H1 (cell line): Measurements from ENCODE around the gene VSX2. TPM values are rescaled to one million over a fixed set of nuclear protein-coding genes. Genes with fewer than 3 reads are reported as not detected.

ENCODE experiments used
- CTCF ChIA-PET: fragments of 300-600 bp; sonication (Branson Sonifier 250); formaldehyde crosslinking; loops from one replicate; lab custom pipeline; 2021; ENCODE audit not compliant: partially characterized antibody; lab: Charles Lee
- POLR2A ChIA-PET: fragments of 300-600 bp; sonication (Branson Sonifier 250); formaldehyde crosslinking; loops from one replicate; lab custom pipeline; 2021; ENCODE audit warnings: inconsistent platforms; ENCODE audit not compliant: partially characterized antibody; lab: Charles Lee
- DNase-seq, 2 experiments: peaks; one replicate each; pipeline versions ENCODE4 v3.0.0 to v3.0.0-alpha.2; 2010 to 2022; ENCODE audit warnings: low spot score in 2 of 2, low read depth in 1 of 2, mixed read lengths in 1 of 2
- FAIRE-seq: peaks from 2 replicates; lab custom pipeline; 2011; peaks lifted over from hg19 to GRCh38; lab: Jason Lieb, UNC
- H2AFZ ChIP-seq: 2 replicates; pipeline ENCODE4 v1.8.1; 2012; ENCODE audit warnings: low read length, inconsistent platforms
- H2AK5ac ChIP-seq: 2 replicates; pipeline ENCODE4 v1.6.1; 2013; ENCODE audit warnings: low read depth, low read length
- H2BK120ac ChIP-seq: replicated peaks from 2 replicates; pipeline ENCODE3; 2013; ENCODE audit warnings: low read depth, low read length, inconsistent platforms
- H2BK12ac ChIP-seq: 2 replicates; pipeline ENCODE4 v1.6.1; 2013; ENCODE audit warnings: low read depth, low read length
- H2BK15ac ChIP-seq: 2 replicates; pipeline ENCODE4 v1.6.1; 2013; ENCODE audit warnings: low read length
- H2BK20ac ChIP-seq: 2 replicates; pipeline ENCODE4 v1.6.1; 2013; ENCODE audit warnings: low read length
- H2BK5ac ChIP-seq: 2 replicates; pipeline ENCODE4 v1.6.1; 2013; ENCODE audit warnings: low read depth, low read length
- H3K14ac ChIP-seq: 2 replicates; pipeline ENCODE4 v1.6.1; 2013; ENCODE audit warnings: inconsistent platforms; ENCODE audit not compliant: insufficient read length
- H3K18ac ChIP-seq: 2 replicates; pipeline ENCODE4 v1.6.1; 2013; ENCODE audit warnings: low read length; ENCODE audit errors: extremely low read depth
- H3K23ac ChIP-seq: 2 replicates; pipeline ENCODE4 v1.6.1; 2013; ENCODE audit warnings: inconsistent platforms; ENCODE audit not compliant: insufficient read length
- H3K23me2 ChIP-seq: 2 replicates; pipeline ENCODE4 v1.6.1; 2013; ENCODE audit warnings: low read depth, low read length
- H3K27ac ChIP-seq: 2 replicates; pipeline ENCODE4 v1.6.1; 2011; ENCODE audit warnings: low read depth, low read length, inconsistent platforms
- H3K27me3 ChIP-seq, 4 experiments: replicated peaks in 1 of 4; 1 replicate in 1 of 4; 2 replicates in 3 of 4; pipeline versions ENCODE4 v1.6.1 to v1.8.1; 2011 to 2013; ENCODE audit warnings: low read length in 3 of 4, mild to moderate bottlenecking in 3 of 4, inconsistent platforms in 2 of 4, mixed read lengths in 2 of 4, moderate library complexity in 1 of 4; ENCODE audit not compliant: control insufficient read depth in 3 of 4, insufficient read depth in 3 of 4; ENCODE audit errors: extremely low read depth in 1 of 4
- H3K36me3 ChIP-seq, 4 experiments: 2 replicates each; pipeline versions ENCODE4 v1.6.1 to v1.8.1; 2011 to 2013; ENCODE audit warnings: mild to moderate bottlenecking in 4 of 4, low read length in 3 of 4, moderate library complexity in 2 of 4, control low read depth in 1 of 4, inconsistent platforms in 1 of 4; ENCODE audit not compliant: insufficient read depth in 4 of 4, control insufficient read depth in 2 of 4
- H3K4ac ChIP-seq: replicated peaks from 2 replicates; pipeline ENCODE3; 2013; ENCODE audit warnings: low read length, low read depth, mixed read lengths, inconsistent platforms; ENCODE audit not compliant: insufficient read length
- H3K4me1 ChIP-seq, 4 experiments: replicated peaks in 1 of 4; 1 replicate in 1 of 4; 2 replicates in 3 of 4; pipeline versions ENCODE4 v1.6.1 to v1.8.1; 2011 to 2013; ENCODE audit warnings: low read length in 3 of 4, inconsistent platforms in 2 of 4, mixed read lengths in 1 of 4; ENCODE audit not compliant: insufficient read depth in 4 of 4, control insufficient read depth in 3 of 4
- H3K4me2 ChIP-seq, 2 experiments: 2 replicates each; pipeline versions ENCODE4 v1.6.1 to v1.8.1; 2011 to 2013; ENCODE audit warnings: low read depth in 2 of 2, low read length in 2 of 2, control low read depth in 1 of 2, inconsistent platforms in 1 of 2, mild to moderate bottlenecking in 1 of 2; ENCODE audit not compliant: insufficient read depth in 1 of 2
- H3K4me3 ChIP-seq, 4 experiments: fragments of 200-600, 300-600 bp in 1 of 4; sonication (generic), shearing (Covaris generic), sonication (Bioruptor Twin) in 1 of 4; 2 replicates each; pipeline versions ENCODE4 v1.5.1 to v1.8.1; 2011 to 2016; ENCODE audit warnings: low read length in 4 of 4, low read depth in 3 of 4, control low read depth in 2 of 4, inconsistent platforms in 2 of 4, mild to moderate bottlenecking in 2 of 4, mixed read lengths in 1 of 4, moderate library complexity in 1 of 4; ENCODE audit not compliant: insufficient read depth in 2 of 4; ENCODE audit errors: extremely low read depth in 1 of 4
- H3K56ac ChIP-seq: replicated peaks from 2 replicates; pipeline ENCODE3; 2013; ENCODE audit warnings: low read depth, mild to moderate bottlenecking, mixed read lengths, low read length, inconsistent platforms; ENCODE audit not compliant: insufficient read length
- H3K79me1 ChIP-seq: 2 replicates; pipeline ENCODE4 v1.6.1; 2013; ENCODE audit warnings: low read depth, low read length, control low read depth
- H3K79me2 ChIP-seq, 2 experiments: 2 replicates each; pipeline versions ENCODE4 v1.6.1 to v1.8.1; 2012 to 2013; ENCODE audit warnings: low read length in 2 of 2, mild to moderate bottlenecking in 2 of 2, inconsistent platforms in 1 of 2; ENCODE audit not compliant: insufficient read depth in 2 of 2, control insufficient read depth in 1 of 2
- H3K9ac ChIP-seq, 4 experiments: replicated peaks in 1 of 4; 1 replicate in 1 of 4; 2 replicates in 3 of 4; pipeline versions ENCODE4 v1.6.1 to v1.8.1; 2011 to 2013; ENCODE audit warnings: low read depth in 3 of 4, low read length in 3 of 4, control low read depth in 2 of 4, mild to moderate bottlenecking in 2 of 4, moderate library complexity in 2 of 4, inconsistent platforms in 1 of 4; ENCODE audit errors: extremely low read depth in 1 of 4
- H3K9me3 ChIP-seq, 2 experiments: 2 replicates each; pipeline versions ENCODE4 v1.6.1 to v1.8.1; 2012 to 2013; ENCODE audit warnings: mild to moderate bottlenecking in 2 of 2, moderate library complexity in 2 of 2, control low read depth in 1 of 2, inconsistent platforms in 1 of 2, low read depth in 1 of 2, low read length in 1 of 2, mixed read lengths in 1 of 2; ENCODE audit not compliant: insufficient read depth in 2 of 2
- H4K20me1 ChIP-seq, 2 experiments: replicated peaks in 1 of 2; 2 replicates each; pipeline versions ENCODE3 to v1.8.1; 2011 to 2013; ENCODE audit warnings: inconsistent platforms in 2 of 2, low read length in 2 of 2, mild to moderate bottlenecking in 1 of 2; ENCODE audit not compliant: insufficient read depth in 2 of 2, control insufficient read depth in 1 of 2
- H4K5ac ChIP-seq: 2 replicates; pipeline ENCODE4 v1.6.1; 2013; ENCODE audit warnings: low read length, low read depth, mixed read lengths, inconsistent platforms; ENCODE audit not compliant: insufficient read length
- H4K8ac ChIP-seq: 2 replicates; pipeline ENCODE4 v1.8.0; 2013; ENCODE audit warnings: mild to moderate bottlenecking, moderate library complexity, low read length, inconsistent platforms; ENCODE audit not compliant: insufficient read depth; ENCODE audit errors: extremely low read depth
- H4K91ac ChIP-seq: replicated peaks from 2 replicates; pipeline ENCODE3; 2013; ENCODE audit warnings: low read length, mixed read lengths, inconsistent platforms; ENCODE audit not compliant: insufficient read length
- E2F6 ChIP-seq: IDR thresholded peaks from 2 replicates; pipeline ENCODE4 v1.6.1; 2012; ENCODE audit warnings: inconsistent platforms
- POLR2AphosphoS5 ChIP-seq: IDR thresholded peaks from 2 replicates; pipeline ENCODE4 v1.6.1; 2011; ENCODE audit warnings: low read depth, low read length
- RAD21 ChIP-seq, 2 experiments: IDR thresholded peaks in 1 of 2; conservative IDR thresholded peaks in 1 of 2; 2 replicates each; pipeline ENCODE4 v1.6.1; 2011; ENCODE audit warnings: low read depth in 2 of 2, low read length in 2 of 2, improper control_type of control experiment in 1 of 2, inconsistent platforms in 1 of 2, mild to moderate bottlenecking in 1 of 2, moderate library complexity in 1 of 2
- TAF7 ChIP-seq: optimal IDR thresholded peaks from 2 replicates; pipeline ENCODE3; 2011; ENCODE audit warnings: low read depth, mild to moderate bottlenecking, inconsistent platforms, low read length, moderate library complexity, borderline replicate concordance
- YY1 ChIP-seq: IDR thresholded peaks from 2 replicates; pipeline ENCODE4 v1.6.1; 2011; ENCODE audit warnings: low read depth, mild to moderate bottlenecking, low read length
- WGBS, 2 experiments: shearing (Covaris generic) in 1 of 2; methylation state at CpG; one replicate each; pipeline versions ENCODE4 v1.1.6 to v1.1.7; 2013 to 2015; ENCODE audit warnings: low lambda C conversion rate in 2 of 2, mixed read lengths in 2 of 2, inconsistent platforms in 1 of 2, low coverage in 1 of 2, missing lambda C conversion rate in 1 of 2; ENCODE audit not compliant: insufficient replicate concordance in 2 of 2, insufficient coverage in 1 of 2, insufficient read length in 1 of 2; ENCODE audit errors: extremely low coverage in 1 of 2, missing lambda C conversion rate in 1 of 2; 5-methylcytosine and 5-hydroxymethylcytosine counted together
- polyA plus RNA-seq, 7 experiments: library from polyadenylated mRNA; depleted of rRNA in 3 of 7; stranded (reverse) in 5 of 7; unstranded in 2 of 7; fragments of >200 nt in 5 of 7; fragments of 200-250 nt in 2 of 7; gene quantifications; 1 replicate in 5 of 7; 2 replicates in 1 of 7; 4 replicates in 1 of 7; pipeline versions ENCODE4 v1.2.1 to v1.2.3, GENCODE V29; 2011 to 2013; ENCODE audit warnings: missing spikeins in 2 of 7, mixed read lengths in 2 of 7
- total RNA-seq: library from RNA; stranded (reverse); fragmentation: NEBNext Ultra II Directional; extraction: Animal tissue kit (Norgen Biotek cat#: 25700); gene quantifications from 2 replicates; pipeline ENCODE4 v1.2.1, GENCODE V29; 2021
- TF ChIP-seq, protein P1 (sequence below): IDR thresholded peaks from 2 replicates; pipeline ENCODE4 v1.6.1; 2011; ENCODE audit warnings: low read depth, mild to moderate bottlenecking, low read length; ENCODE audit not compliant: insufficient read depth

VSX2 gene
- total and polyA plus RNA-seq, 2 of the 8 experiments (the other 6 are each of a cell fraction or from before 2014, with no cell fraction given): 0.08 to 0.22 TPM

GRCh38 chr14:74243051-74243450, 3.8 kb downstream of the VSX2 start:
- WGBS, 2 experiments: 43% methylated on average over 5 of the region's 5 CpGs; no CpG with 5 or more reads in 1 of the 2 experiments
- H2BK15ac ChIP-seq: no peak overlapping the region
- no peak overlapping the region for H3K23ac ChIP-seq
- no peak for TF ChIP-seq YY1
- TF ChIP-seq E2F6: no peak
- TF ChIP-seq, protein P1, sequence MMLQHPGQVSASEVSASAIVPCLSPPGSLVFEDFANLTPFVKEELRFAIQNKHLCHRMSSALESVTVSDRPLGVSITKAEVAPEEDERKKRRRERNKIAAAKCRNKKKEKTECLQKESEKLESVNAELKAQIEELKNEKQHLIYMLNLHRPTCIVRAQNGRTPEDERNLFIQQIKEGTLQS: no peak
- no peak for TF ChIP-seq POLR2AphosphoS5
- no peak for TF ChIP-seq RAD21 (IDR thresholded peaks at IDR 0.05 in 1 of 2, conservative IDR thresholded peaks at IDR 0.05 in 1 of 2; ENCODE audit: low read depth in 2 of 2, low read length in 2 of 2)
- no peak for TF ChIP-seq TAF7
- H3K23me2 ChIP-seq: peaks cover 22% of the 10 kb centered on the region; the same call in 1 of the 2 replicates
- no peak for DNase-seq
- no peak for FAIRE-seq
- no peak overlapping the region for H2BK120ac ChIP-seq
- no peak overlapping the region for H3K27ac ChIP-seq
- H3K14ac ChIP-seq: no peak overlapping the region
- H3K27me3 ChIP-seq: peaks cover 55 to 75% (median 66%) of the 10 kb centered on the region in 4 experiments
- no peak overlapping the region for H3K4ac ChIP-seq
- no peak overlapping the region for H2BK20ac ChIP-seq
- H3K4me2 ChIP-seq: peak overlapping the region in 1 of 2 experiments; percentile 65; a peak in 1 of 4 replicates
- no peak overlapping the region for H2AK5ac ChIP-seq
- H3K18ac ChIP-seq: no peak overlapping the region
- H3K79me1 ChIP-seq: no peaks in the 10 kb centered on the region
- H3K79me2 ChIP-seq: no peaks in the 10 kb centered on the region
- no peak overlapping the region for H2AFZ ChIP-seq
- H2BK5ac ChIP-seq: no peak overlapping the region
- peaks cover 0 to 2% of the 10 kb centered on the region in 2 experiments for H4K20me1 ChIP-seq
- H3K4me1 ChIP-seq: peaks cover 6 to 40% (median 16%) of the 10 kb centered on the region in 4 experiments
- no peaks in the 10 kb centered on the region for H3K9me3 ChIP-seq
- peaks cover 0 to 13% (median 0%) of the 10 kb centered on the region in 4 experiments; a peak in 1 of 8 replicates for H3K36me3 ChIP-seq
- H3K56ac ChIP-seq: no peak overlapping the region
- ChIA-PET POLR2A (no interaction called here), CTCF (interaction anchor here (0.6 to 16.5 kb wide), 5 partner anchors 9 to 103 kb away, joined by 3 to 127 read pairs (median 4); no protein-coding TSS in a partner anchor)
- no peak overlapping the region for H2BK12ac ChIP-seq
- H3K4me3 ChIP-seq: no peak overlapping the region
- no peak overlapping the region for H4K8ac ChIP-seq
- H3K9ac ChIP-seq: no peak overlapping the region
- H4K91ac ChIP-seq: no peak overlapping the region
- no peak overlapping the region for H4K5ac ChIP-seq
